Fibroblast of lung (primary cell): ENCODE measurements around the gene CCDC138. TPM values are rescaled to one million over a fixed set of nuclear protein-coding genes. Genes with fewer than 3 reads are reported as not detected.

Experiments used
- DNase-seq, 2 donors: peaks; one replicate each; pipeline versions ENCODE4 v3.0.0 to v3.0.0-alpha.2; 2010; ENCODE audit warnings: low read depth in 2 of 2
- H2AFZ ChIP-seq: 2 replicates; pipeline ENCODE4 v1.5.1; 2012; ENCODE audit warnings: low read length, control low read depth, inconsistent platforms
- H3K27ac ChIP-seq: 2 replicates; pipeline ENCODE4 v1.5.1; 2011; ENCODE audit warnings: low read length, control low read depth; ENCODE audit not compliant: insufficient read depth
- H3K27me3 ChIP-seq: 2 replicates; pipeline ENCODE4 v1.5.1; 2011; ENCODE audit warnings: mild to moderate bottlenecking, low read length; ENCODE audit not compliant: control insufficient read depth, insufficient read depth
- H3K36me3 ChIP-seq: 2 replicates; pipeline ENCODE4 v1.5.1; 2011; ENCODE audit warnings: low read length; ENCODE audit not compliant: control insufficient read depth, insufficient read depth
- H3K4me1 ChIP-seq: 2 replicates; pipeline ENCODE4 v1.5.1; 2011; ENCODE audit warnings: low read length; ENCODE audit not compliant: control insufficient read depth, insufficient read depth; ENCODE audit errors: extremely low read depth
- H3K4me2 ChIP-seq: 2 replicates; pipeline ENCODE4 v1.5.1; 2011; ENCODE audit warnings: low read length, control low read depth; ENCODE audit not compliant: insufficient read depth; ENCODE audit errors: extremely low read depth
- H3K4me3 ChIP-seq, 4 experiments: fragments of 200-600 bp in 1 of 4; sonication (generic) in 1 of 4; replicated peaks in 1 of 4; 2 replicates each; pipeline ENCODE4 v1.5.1; 2011 to 2016; ENCODE audit warnings: low read length in 4 of 4, low read depth in 3 of 4, mild to moderate bottlenecking in 3 of 4, control low read depth in 2 of 4, inconsistent platforms in 1 of 4, mixed read lengths in 1 of 4; ENCODE audit not compliant: insufficient read depth in 1 of 4; ENCODE audit errors: control extremely low read depth in 1 of 4
- H3K79me2 ChIP-seq: 2 replicates; pipeline ENCODE4 v1.5.1; 2012; ENCODE audit warnings: mild to moderate bottlenecking, low read length, inconsistent platforms; ENCODE audit not compliant: control insufficient read depth, insufficient read depth
- H3K9ac ChIP-seq: 2 replicates; pipeline ENCODE4 v1.5.1; 2011; ENCODE audit warnings: mild to moderate bottlenecking, low read length, control low read depth; ENCODE audit not compliant: insufficient read depth
- H3K9me3 ChIP-seq: 2 replicates; pipeline ENCODE4 v1.5.1; 2012; ENCODE audit warnings: low read depth, low read length; ENCODE audit not compliant: control insufficient read depth, insufficient read depth
- H4K20me1 ChIP-seq: 2 replicates; pipeline ENCODE4 v1.5.1; 2011; ENCODE audit warnings: low read length; ENCODE audit not compliant: control insufficient read depth, insufficient read depth; ENCODE audit errors: extremely low read depth
- CTCF ChIP-seq, 2 donors: IDR thresholded peaks in 1 of 2; conservative IDR thresholded peaks in 1 of 2; 1 replicate in 1 of 2; 2 replicates in 1 of 2; pipeline ENCODE4 v1.5.1; 2011 to 2012; ENCODE audit warnings: low read length in 2 of 2, control low read depth in 1 of 2, inconsistent platforms in 1 of 2, low read depth in 1 of 2, mild to moderate bottlenecking in 1 of 2
- EZH2 ChIP-seq: IDR thresholded peaks from 2 replicates; pipeline ENCODE4 v1.5.1; 2012; ENCODE audit warnings: low read length, control low read depth, mild to moderate bottlenecking; ENCODE audit errors: missing control alignments
- polyA plus RNA-seq, 2 donors: library from polyadenylated mRNA; depleted of rRNA in 1 of 2; stranded (reverse) in 1 of 2; unstranded in 1 of 2; fragments of >200 nt; gene quantifications; 2 replicates each; pipeline ENCODE4 v1.2.1, GENCODE V29; 2011 to 2012; ENCODE audit warnings: missing spikeins in 1 of 2
- total RNA-seq: library from RNA; depleted of rRNA; stranded (reverse); fragments of >200 nt; gene quantifications from 2 replicates; pipeline ENCODE4 v1.2.1, GENCODE V29; 2014

CCDC138 gene
- total and polyA plus RNA-seq, 2 donors (not counting 1 experiment from before 2014, with no cell fraction given) = 1.7 to 3.3 TPM

GRCh38 chr2:108920686-108921085 is 134.1 kb downstream of the CCDC138 start:
- H3K79me2 ChIP-seq = no peaks in the 10 kb centered on the region
- H3K4me3 ChIP-seq = no peak overlapping the region
- H3K9ac ChIP-seq = no peak overlapping the region
- DNase-seq = no peak
- no peaks in the 10 kb centered on the region for H3K36me3 ChIP-seq
- H3K27me3 ChIP-seq = peaks cover 32% of the 10 kb centered on the region
- H3K9me3 ChIP-seq = no peaks in the 10 kb centered on the region
- no peaks in the 10 kb centered on the region for H3K4me1 ChIP-seq
- H2AFZ ChIP-seq = no peak overlapping the region
- H3K4me2 ChIP-seq = no peak overlapping the region
- H4K20me1 ChIP-seq = no peaks in the 10 kb centered on the region
- H3K27ac ChIP-seq = no peak overlapping the region
- TF ChIP-seq CTCF (conservative IDR thresholded peaks at IDR 0.05 in 1 of 2, IDR thresholded peaks at IDR 0.05 in 1 of 2; ENCODE audit: low read depth in 1 of 2, low read length in 2 of 2) (no peak), EZH2 (no peak)

GRCh38 chr2:108921096-108922030 is 134.8 kb downstream of the CCDC138 start:
- no peak overlapping the region for H3K9ac ChIP-seq

More at GRCh38 chr2:108921096-108922030, 134.8 kb downstream of the CCDC138 start:
- Histone ChIP-seq H3K4me1 (no peaks in the 10 kb centered on the region), H3K36me3 (no peaks in the 10 kb centered on the region), H3K27me3 (peaks cover 28% of the 10 kb centered on the region), H3K27ac (no peak overlapping the region), H4K20me1 (no peaks in the 10 kb centered on the region), H3K4me3 (no peak overlapping the region), H3K4me2 (no peak overlapping the region), H3K9me3 (no peaks in the 10 kb centered on the region), H3K79me2 (no peaks in the 10 kb centered on the region), H2AFZ (no peak overlapping the region)
- TF ChIP-seq EZH2 (no peak), CTCF (conservative IDR thresholded peaks at IDR 0.05 in 1 of 2, IDR thresholded peaks at IDR 0.05 in 1 of 2; ENCODE audit: low read depth in 1 of 2, low read length in 2 of 2) (no peak)
- DNase-seq = no peak
